GM10248 (cell line): Measurements from ENCODE around the gene PCDH15.
"Not testable (repeated sequence)": the region's sequence is repeated elsewhere in the genome, so short reads cannot be mapped to it uniquely, and the experiment has no call there.

Experiments used
- CTCF ChIA-PET: fragments of 300-600 bp; sonication (Branson Sonifier 250); formaldehyde crosslinking; extraction: SDS; loops from one replicate; lab custom pipeline; 2021; ENCODE audit warnings: antibody characterized with exemption; lab: Yijun Ruan, JAX
- POLR2A ChIA-PET: fragments of 350-650 bp; sonication (Branson Sonifier 250); formaldehyde crosslinking; extraction: SDS; loops from one replicate; lab custom pipeline; 2020; ENCODE audit warnings: antibody characterized with exemption; lab: Yijun Ruan, JAX
- DNase-seq: peaks from one replicate; pipeline ENCODE4 v3.0.0; 2012; ENCODE audit errors: extremely low spot score
- TF ChIP-seq, protein P1 (sequence below): IDR thresholded peaks from 2 replicates; pipeline ENCODE4 v1.5.1; 2012; ENCODE audit warnings: mild to moderate bottlenecking, low read depth; ENCODE audit errors: extremely low read depth, missing control alignments, control extremely low read depth

The PCDH15 gene

DNA sequence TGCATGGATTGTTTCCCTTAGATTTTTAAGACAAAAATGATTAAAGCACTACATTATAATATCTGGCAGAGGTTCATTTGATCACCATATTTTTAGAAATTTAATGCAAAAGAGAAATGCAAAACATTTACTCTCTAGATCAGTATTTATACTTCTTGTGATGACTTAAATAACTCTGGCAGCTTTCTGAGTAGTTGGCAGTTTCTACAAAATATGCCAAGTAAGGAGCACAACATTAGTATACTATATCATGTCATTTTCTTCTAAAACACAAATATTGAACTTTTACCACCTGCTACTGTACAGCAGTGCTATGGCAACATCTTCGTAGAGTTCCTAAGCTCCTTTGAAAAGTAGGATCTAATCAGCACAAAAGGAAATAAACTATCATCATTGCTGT is 275.2 kb downstream of the PCDH15 start:
- ChIA-PET CTCF (no interaction called here), POLR2A (no interaction called here)
- no peak for DNase-seq
- TF ChIP-seq, protein P1, sequence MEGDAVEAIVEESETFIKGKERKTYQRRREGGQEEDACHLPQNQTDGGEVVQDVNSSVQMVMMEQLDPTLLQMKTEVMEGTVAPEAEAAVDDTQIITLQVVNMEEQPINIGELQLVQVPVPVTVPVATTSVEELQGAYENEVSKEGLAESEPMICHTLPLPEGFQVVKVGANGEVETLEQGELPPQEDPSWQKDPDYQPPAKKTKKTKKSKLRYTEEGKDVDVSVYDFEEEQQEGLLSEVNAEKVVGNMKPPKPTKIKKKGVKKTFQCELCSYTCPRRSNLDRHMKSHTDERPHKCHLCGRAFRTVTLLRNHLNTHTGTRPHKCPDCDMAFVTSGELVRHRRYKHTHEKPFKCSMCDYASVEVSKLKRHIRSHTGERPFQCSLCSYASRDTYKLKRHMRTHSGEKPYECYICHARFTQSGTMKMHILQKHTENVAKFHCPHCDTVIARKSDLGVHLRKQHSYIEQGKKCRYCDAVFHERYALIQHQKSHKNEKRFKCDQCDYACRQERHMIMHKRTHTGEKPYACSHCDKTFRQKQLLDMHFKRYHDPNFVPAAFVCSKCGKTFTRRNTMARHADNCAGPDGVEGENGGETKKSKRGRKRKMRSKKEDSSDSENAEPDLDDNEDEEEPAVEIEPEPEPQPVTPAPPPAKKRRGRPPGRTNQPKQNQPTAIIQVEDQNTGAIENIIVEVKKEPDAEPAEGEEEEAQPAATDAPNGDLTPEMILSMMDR = no peak

DNA sequence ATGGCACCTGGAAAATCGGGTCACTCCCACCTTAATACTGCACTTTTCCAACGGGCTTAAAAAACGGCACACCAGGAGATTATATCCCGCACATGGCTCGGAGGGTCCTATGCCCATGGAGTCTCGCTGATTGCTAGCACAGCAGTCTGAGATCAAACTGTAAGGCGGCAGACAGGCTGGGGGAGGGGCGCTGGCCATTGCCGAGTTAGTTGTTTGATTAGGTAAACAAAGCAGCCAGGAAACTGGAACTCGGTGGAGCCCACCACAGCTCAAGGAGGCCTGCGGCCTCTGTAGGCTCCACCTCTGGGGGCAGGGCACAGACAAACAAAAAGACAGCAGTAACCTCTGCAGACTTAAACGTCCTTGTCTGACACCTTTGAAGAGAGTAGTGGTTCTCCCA is 285.8 kb downstream of the PCDH15 start:
- CTCF ChIA-PET, DNase-seq, POLR2A ChIA-PET: not testable (repeated sequence)

DNA sequence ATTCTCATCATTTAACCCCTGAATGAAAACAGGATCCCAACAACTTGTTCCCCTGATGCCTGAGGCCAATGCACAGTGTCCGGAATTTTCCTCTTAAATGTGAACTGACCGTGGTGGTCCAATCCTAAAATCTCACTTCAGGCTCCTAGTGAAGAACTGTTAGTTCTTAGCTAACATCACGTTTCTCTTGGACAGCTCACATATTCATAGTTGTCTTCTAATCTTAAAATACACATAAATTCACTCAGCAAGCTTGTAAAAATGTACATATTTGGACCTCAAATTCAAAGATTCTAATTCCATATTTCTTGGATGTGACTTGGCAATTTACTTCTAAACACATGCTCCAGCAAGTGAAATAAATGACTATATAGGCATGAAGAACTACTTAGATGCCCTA is 297.2 kb downstream of the PCDH15 start:
- ChIA-PET CTCF (no interaction called here), POLR2A (no interaction called here)
- DNase-seq = no peak
- TF ChIP-seq, protein P1 = no peak

DNA sequence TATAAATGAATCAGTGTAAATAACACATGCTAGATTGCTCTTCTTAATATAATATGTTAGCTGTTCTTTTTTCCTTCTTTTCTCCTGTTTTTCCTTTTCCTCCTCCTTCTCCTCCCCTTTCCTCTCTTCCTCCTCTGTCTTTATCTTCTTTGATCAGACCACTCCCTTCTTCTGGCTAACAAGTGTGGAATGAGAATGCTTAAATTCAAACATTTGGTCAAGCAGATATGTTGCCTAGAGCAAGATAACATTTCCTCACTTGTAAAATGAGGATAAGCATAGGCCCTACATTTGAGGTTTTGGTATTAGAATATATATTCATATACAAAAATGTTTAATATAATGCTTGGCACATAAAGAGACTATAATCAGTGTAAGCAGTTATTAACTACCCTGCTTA is 299.1 kb downstream of the PCDH15 start:
- CTCF ChIA-PET = no interaction called here
- POLR2A ChIA-PET = no interaction called here
- TF ChIP-seq, protein P1 = no peak
- DNase-seq = no peak

DNA sequence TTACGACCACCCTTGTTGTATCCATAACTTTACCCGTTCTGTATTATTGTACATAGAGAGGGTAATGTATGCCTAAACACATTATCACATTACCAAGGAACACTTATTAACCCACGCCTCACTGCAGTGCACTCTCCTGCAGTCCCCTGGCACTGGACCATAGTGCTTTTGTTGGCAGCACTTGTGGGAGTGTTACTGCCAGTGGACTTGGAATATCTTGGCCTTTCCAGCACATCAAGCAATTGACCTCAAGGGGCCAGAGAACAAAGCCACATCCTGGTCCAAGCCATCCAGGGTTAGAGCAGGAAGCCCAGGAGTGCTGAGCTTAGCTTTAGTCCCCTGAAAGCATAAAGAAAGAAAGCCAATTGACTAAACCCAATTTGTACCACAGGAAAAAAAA is 304.2 kb downstream of the PCDH15 start:
- ChIA-PET CTCF (interaction anchor here (1.3 kb wide), 1 partner anchor 9 kb away, joined by 4 read pairs; no protein-coding TSS in a partner anchor), POLR2A (no interaction called here)
- DNase-seq = no peak
- TF ChIP-seq, protein P1 = no peak

DNA sequence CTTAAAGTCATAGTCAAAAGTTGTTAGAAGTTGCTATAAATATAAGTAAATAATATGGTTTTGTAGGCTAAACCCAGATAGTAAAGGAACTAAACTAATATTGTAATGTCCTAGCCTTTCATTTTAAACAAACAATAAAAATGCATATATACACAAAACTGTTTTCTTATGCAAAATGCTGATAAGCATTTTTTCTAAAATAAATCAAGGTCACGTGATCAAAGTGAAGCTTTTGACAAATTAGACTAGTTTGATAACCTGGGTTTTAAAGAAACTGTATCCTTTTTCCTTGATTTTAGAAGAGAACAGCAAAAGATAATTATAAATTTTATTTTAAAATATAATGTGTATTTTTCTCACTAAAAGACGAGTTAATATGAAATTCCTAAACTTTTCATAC is 313.3 kb downstream of the PCDH15 start:
- no peak for DNase-seq
- ChIA-PET POLR2A (no interaction called here), CTCF (no interaction called here)
- TF ChIP-seq, protein P1 = no peak

DNA sequence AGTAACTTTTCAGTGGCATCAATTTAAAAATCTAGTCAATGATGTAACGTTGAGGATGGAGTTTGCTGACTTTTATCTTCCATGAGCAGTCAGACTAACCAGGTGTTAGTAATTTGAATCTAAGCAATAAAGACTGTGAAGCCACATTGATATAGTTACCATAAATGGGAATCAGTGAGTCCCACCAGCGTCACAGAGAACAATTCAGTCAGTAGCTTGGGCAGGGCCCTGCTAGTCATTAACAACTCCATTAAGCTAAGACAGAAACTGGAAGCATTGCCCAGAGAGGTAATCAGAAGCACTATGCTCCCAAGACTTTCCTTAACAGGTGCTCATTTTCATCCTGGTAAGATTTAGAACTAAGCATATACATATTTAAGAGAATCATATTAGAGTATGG is 315.1 kb downstream of the PCDH15 start:
- no peak for DNase-seq
- ChIA-PET POLR2A (no interaction called here), CTCF (no interaction called here)
- TF ChIP-seq, protein P1 = no peak
